HG02610 (cell line): ENCODE results near the gene USH2A.

ENCODE experiments used
- ATAC-seq: cut with Tn5 transposase; IDR thresholded peaks from one replicate; pipeline ENCODE4 v1.9.1; 2021; ENCODE audit warnings: mild to moderate bottlenecking, moderate library complexity; ENCODE audit not compliant: unreplicated experiment

Gene USH2A

DNA sequence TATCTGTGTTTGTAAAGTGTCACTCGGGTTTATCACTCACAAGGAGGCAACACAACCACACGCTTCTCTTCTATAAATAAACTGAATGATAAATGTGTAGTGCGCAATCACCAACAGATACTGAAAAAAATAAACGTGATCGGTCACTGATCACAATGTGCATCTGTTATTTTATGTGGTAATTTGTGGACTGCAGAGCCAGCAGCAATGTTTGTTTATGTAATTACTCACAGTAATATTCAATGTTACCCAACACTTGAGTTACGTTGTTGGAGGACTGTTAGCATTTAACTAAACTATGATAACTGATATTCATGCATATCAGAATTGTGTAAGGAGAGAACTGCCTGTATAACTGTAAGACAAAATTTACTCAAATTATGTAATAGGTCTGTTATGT is 129.6 kb downstream of the USH2A start:
- no peak for ATAC-seq

DNA sequence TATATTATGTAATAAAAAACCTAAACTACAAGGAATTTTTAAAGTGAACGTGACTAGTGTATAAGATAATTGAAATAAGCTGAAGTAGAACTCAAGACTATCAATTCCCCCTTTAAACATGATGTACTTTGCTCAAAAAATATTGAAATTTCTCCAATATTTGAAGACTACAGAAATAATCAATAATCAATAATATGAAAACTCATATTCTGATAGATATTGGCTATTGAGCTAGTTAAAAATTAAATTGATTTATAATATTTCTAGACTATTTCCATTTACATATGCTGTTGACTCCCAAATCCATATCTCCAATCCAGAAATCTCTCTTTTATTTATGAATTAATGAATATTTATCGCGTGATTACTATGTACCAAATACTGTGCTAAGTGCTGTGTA is 133.2 kb downstream of the USH2A start:
- ATAC-seq, result no peak

DNA sequence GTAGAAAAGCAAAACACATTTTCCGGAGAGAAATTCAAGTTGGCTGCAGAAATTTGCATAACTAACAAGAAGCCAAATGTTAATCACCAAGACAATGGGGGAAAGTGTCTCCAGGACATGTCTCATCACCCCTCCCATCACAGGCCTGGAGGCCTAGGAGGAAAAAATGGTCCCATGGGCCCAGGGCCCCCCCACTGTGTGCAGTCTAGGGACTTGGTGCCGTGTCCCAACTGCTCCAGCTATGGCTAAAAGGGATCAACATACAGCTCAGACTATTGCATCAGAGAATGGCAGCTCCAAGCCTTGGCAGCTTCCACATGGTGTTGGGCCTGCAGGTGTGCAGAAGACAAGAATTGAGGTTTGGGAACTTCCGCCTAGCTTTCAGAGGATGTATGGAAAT is 138.2 kb downstream of the USH2A start:
- no peak for ATAC-seq

DNA sequence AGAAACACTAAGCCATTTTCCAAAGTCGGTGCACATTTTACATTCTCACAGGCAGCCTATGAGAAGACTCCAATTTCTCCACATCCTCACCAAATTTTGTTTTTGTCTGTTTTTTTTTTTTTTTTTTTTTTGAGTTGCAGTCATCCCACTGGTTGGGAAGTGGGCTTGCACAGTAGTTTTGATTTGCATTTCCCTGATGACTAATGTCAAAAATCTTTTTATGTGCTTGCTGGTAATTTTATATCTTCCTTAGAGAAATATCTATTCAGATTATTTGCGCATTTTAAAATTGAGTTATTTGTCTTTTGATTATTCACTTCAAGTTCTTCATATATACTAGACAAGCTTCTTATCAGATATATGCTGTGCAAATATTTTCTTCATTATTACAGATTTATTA is 141.5 kb downstream of the USH2A start:
- ATAC-seq, result no peak

DNA sequence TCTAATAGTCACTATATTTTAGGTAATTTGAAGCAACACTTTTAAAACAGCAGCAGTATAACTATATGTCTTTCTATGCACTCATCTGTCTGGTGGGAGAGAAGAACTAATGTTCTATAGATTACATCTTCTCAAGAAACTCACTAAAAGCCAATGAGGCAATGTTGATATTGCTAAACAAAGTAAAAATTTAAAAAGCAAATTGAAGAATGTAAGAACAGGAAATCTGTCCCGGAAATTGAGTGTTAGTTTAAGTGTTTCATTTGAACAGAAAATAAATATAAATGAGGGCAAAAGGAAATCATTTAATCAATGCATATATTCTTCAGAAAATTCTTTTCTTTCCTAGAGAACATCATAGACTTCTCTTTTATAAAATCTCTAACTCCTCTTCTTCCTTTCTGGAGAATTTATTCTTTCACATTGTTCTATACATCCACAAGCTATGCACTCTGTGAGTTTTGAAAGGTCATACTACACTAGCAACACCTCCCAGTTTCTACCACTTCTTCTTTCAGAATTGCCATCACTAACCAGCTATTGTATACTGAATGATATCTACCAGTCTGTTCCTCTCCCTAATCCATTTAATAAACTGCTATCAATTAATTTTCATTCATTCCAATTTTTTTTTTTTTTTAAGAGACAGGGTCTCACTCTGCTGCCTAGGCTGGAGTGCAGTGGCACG is 153.0 kb downstream of the USH2A start:
- ATAC-seq, result no peak

DNA sequence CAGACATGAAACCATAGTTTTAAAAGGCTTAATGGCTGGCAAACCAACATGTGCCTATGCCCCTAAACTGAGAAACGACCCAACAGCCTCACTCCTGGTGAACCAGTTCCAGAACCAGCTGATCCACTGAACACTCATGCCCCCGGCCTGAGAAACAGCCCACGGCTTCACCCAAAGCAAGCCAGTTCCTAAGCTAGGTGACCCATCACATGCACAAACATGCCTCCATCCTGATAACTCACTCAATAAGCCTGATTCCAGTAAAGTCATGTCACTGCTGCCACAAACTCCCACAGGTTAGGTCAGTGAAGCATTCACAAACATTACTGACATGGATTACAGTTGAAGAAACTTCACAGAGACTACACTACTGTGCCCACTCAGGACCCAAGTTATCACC is 161.6 kb downstream of the USH2A start:
- no peak for ATAC-seq

DNA sequence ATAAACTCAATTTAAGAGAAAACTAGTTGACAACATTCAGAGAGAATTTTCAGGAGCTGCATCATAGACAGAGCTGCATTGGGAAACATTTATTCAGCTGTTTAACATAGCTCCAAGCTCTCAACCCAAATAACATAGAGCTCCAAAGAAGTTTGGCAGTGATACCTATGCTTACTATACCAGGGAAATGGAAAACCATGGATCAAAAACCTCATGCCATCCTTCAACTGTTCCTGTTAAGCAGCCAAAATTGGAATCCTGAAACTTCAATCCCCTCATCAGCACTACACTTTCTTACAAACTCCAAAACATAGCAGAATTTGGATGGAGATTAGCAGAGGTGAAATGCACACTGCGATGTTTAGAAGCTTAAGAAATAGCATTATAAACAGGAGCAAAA is 164.4 kb downstream of the USH2A start:
- ATAC-seq, result no peak

DNA sequence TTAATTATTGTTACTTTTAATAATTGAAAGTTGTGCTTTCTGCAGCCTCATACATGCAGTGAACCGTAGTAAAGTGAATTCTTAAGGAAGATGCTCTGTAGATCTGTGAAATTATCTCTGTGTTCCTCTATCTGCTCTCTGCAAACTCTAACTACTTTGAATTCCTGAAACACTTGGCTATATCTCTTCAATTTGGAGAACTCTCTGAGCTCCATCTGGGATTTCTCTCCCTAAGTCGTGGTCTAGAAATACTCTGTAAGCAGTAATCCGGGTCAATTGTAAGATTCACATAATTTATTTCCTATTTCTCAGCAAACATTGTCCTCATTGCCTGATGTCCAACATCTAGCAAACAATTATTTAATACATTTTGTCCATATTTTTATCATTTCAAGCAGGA is 164.9 kb downstream of the USH2A start:
- no peak for ATAC-seq

DNA sequence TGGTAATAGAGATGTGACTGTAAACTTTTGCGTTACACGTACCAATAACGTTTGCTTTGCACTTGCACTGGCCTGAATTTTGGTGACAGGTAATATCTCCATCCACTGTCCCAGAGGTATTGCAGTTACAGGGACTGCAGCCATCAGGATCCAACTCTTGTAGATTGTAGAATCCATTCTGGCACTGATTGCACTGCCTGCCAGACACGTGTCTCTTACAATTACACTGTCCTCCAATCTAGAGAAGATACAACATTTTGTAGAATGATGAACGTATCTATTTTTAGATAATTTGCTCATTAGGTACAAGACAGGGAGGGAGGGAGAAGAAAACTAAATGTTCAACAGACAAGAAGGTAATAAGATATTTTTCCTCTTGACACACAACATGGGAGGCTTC is 172.4 kb downstream of the USH2A start:
- no peak for ATAC-seq

DNA sequence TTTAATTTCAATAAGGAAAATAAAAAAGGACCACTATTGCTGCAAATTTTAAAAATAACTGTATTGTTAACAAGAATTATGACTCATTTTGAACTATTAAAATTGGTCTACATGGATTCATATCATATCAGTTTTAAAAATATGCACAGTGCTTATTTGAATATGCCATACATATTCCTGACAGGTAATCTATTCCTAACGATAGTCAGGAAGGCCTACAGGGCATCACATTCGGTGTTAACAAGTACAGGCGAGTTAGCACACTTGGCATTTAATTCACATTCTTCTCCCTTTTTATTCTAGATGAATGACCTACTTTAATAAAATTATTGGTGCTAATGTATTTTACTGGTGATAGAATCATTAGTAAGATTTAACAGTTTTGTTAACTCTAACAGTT is 174.6 kb downstream of the USH2A start:
- ATAC-seq, result no peak

DNA sequence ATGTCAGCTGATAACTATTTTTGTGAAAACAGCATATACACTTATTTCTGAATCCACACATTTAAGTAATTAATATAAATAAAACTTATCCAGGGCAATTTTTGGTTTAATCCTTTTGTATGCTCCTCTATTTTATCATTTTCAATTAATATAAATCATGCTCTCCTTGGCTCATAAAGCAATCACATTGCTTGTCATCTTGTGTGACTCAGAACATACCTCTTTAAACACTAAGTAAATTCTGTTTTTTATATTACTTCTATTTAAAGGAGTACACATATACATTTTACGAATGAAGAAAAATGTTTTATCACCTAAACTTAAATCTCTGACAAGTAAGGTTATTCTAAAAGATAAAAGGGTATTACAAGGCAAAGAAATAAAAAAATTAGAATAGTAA is 175.3 kb downstream of the USH2A start:
- ATAC-seq, result no peak

DNA sequence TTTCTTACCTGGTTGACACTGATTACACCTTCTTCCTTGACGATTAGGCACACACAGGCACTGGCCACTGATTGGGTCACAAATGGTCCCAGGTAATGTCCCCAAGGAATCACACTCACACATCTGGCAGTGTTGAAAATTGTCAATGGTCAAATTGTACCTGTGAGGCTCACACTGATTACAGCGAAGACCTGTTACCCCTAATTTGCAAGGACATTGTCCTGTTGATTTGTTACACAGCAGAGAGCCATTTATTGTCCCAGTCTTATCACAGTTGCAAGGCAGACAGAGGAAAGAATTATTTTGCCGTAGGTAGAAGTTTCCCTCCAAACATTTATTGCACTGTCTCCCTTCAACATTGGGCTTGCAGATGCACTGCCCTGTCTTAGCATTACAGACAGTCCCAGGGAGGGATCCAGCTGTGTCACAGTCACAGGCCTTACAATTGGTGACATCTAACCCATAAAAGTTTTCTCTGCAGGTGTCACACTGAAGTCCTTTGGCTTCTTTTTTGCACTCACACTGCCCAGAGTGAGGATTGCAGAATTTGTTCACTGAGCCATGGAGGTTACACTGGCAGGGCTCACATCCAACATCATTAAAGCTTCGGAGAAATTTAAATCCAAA is 176.6 kb downstream of the USH2A start:
- ATAC-seq, result no peak

DNA sequence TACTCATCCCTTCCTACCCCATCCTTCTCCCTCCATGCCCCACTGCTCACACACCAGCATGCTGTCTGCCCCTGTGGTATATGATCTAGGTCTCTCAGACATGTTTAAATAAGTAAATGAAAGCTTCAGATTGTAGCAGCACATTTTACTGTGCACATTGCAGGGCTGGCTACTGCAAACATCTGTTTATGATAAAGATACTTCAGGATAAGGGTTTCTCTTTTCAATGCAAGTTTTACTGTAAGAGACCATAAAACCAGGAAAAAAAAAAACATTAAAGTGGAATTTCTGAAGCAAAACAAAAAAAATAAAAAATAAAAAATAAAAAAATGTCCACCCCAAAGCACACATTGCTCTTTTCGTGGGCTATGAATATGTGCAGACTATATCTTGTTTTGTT is 184.4 kb downstream of the USH2A start:
- ATAC-seq, result no peak

DNA sequence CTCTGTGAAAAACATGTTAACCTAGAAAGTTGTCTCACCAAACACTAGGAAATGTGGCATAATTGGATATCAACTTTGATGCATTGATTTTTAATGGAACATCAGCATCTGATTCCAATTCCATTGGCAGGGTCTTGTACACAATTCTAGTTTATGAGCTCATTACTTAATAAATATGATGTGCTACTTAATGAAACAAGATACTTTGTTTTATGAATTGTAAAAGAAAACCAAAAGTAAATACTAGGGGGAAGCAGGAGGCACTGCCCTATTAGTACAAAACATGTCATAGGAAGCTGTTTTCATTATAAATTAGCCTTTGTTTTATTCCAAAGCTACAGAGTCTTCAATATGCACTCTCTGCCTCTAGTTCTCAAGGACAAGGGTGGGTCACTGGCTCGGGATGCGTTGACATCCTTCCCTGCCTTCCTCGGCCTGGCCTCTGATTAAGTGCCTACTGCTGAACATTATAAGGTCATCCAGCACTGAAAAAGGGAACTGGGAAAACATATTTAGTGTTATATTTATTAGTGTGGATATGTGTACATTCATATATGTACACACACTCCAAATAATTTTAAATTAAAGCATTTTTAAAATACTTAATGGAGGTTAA is 185.2 kb downstream of the USH2A start:
- no peak for ATAC-seq

DNA sequence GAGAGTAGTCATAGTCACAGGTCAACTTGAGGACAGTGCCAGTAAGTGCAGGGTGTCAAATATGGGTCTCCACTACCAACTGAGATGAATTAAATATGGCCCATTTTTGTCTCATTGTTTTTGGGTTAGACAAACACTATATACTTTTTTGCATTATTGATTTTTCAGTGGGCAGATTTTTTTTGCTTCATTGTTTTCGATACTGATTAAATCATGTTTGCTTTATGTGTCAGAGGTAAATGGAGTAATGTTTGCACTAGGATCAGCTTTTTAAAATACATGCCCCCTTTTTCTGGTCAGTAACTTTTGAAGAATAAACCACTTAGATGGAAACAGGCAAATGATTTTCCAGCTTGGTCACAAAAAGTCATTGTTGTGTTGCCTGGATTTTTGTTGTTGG is 199.0 kb downstream of the USH2A start:
- ATAC-seq, result no peak

DNA sequence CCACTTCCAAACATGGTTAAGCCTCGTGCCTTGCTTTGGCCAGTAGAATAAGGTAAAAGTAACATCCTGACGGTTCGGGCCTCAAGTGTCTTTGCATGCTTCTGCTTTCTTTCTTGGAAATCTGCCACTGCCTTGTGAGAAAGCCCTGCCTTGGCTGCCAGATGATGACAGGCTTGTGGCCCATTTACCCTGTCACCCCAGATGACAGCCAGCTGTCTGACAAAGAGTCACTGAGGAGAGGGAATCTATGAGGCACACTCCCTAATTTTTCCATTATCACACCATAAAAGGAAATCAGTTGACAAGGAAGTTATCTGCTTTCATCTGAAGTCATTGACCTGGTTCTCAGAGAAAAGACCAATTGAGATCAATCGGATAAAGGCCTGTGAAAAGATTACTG is 199.8 kb downstream of the USH2A start:
- ATAC-seq, result no peak

DNA sequence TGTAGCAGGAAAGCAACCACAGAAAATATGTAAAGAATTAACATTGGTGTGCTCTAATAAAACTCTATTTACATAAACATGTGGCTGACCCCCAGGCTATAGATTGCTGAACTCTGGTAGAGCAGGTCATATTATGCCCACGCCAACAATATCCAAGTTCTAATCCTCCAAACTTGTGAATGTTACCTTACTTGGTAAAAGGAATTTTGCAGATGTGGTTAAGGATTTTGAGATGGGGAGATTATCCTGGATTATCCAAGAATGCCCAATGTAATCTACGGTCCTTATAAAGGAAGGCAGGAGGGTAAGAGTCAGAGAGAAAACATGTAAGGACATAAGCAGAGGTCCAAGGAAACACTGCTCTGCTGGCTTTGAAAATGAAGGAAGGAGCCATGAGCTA is 201.0 kb downstream of the USH2A start:
- no peak for ATAC-seq

DNA sequence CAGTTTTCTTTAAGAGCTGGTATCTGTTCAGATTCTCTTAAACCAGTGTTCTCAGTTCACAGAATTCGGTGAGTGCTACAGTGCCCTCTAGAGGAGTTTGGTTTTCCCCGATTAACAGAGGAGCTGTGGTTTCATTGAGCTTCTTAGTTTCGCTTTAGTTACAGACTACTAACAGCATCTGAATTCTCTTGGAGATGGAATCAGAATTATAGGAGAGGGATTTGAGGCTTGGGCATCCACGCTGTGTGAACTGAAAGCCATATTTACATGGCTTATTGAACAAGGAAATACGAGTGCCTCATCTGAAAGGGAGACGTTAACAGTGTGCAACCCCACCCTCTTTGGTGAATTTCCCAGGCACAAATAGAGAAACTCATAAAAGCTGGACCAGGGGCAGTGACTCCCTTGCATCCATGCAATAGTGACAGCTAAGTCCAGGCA is 202.0 kb downstream of the USH2A start:
- peak; percentile 98 for ATAC-seq

DNA sequence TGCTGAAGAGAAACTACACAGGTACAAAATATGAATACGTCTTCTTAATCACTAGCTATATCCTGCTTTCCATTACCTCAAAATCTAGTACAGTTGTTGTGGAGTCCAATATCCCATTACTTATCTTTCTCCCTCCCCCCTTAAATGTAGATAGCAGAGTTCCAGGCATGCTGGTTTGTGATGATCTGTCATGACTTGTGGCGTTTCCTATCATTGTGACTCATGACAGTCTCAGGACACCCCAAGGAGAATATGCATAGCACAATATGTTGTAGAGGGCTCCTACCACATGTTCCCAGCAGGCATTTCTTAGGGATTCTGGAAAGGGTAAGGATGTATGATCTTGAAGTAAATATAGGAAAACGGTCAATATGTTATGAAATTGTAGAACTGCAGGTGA is 206.9 kb downstream of the USH2A start:
- no peak for ATAC-seq

DNA sequence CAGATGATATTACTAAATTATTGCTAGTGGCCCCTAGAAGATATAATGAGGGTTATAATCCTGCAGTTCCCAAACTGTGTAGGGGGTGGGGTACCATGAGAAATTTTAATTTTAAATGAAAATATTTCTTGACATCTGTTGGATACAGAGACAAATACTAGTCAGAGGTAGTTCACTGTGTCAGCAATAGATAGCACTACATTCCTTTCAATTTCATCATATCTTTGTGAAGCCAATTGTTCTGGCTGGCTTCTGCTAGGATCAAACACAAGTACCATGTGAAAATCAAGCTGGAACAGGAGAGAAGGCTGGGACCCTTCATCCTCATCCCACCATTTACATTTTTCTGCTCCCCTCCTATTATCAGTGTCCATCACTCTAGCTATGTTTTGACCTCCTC is 208.1 kb downstream of the USH2A start:
- no peak for ATAC-seq

DNA sequence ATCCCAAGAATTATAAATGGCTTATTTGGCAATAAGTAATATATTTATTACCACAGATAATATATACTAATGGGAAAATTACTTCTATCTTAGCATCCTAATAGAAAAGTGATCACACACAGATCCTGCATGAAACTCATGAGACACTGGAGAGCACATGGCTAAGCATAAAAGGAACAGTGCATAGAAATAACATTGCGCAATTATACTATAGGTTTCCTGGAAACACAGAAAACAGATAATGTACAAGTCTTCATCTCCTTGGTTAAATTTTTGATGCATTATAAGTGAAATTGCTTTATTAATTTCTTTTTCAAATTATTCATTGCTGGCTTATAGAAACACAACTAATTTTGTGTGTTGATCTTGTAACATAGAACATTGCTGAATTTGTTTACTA is 210.4 kb downstream of the USH2A start:
- ATAC-seq, result no peak

DNA sequence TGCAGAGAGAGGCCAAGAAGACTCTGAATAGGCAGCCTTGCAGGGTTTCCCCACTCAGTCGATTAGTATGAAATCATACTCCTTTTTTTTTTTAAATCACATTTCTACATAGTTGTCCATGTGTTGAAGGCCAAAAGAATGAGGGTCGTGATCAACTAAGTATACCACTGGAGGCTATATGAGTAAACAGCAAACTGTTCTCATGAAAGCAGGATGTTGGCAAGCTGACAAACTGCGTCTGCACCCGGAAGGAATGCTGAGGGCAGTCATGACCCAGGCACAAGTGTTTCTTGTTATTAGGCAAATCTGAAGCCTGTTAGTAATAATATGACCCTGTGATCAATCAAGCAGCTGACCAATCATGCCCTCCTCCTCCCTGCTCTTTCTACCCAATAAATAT is 213.2 kb downstream of the USH2A start:
- ATAC-seq, result no peak

DNA sequence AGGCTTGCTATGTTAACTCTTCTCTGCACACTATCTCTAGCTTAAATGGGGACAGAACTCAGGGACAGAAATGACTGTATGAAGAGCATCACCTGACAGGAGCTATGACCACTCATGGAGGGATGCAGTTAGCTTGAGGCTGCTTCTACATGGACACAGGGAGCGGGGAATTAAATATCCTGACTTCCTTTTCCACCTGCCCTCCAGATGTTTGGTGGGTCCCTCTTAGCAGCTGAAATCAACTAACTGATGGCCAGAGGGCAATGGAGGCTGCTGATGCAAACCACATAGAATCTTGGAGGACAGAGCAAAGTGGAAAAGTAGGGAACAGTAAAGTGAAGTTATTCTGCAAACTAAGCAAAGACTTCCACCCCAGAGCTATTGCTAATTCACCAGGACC is 214.1 kb downstream of the USH2A start:
- ATAC-seq, result no peak
